GM21576 (cell line): Measurements from ENCODE around the gene SETBP1.

Experiments used
- ATAC-seq: cut with Tn5 transposase; IDR thresholded peaks from one replicate; pipeline ENCODE4 v1.9.1; 2021; ENCODE audit warnings: mild to moderate bottlenecking, moderate library complexity; ENCODE audit not compliant: unreplicated experiment

Gene SETBP1

GRCh38 chr18:44921974-44922373, 241.3 kb downstream of the SETBP1 start:
- no peak for ATAC-seq

DNA sequence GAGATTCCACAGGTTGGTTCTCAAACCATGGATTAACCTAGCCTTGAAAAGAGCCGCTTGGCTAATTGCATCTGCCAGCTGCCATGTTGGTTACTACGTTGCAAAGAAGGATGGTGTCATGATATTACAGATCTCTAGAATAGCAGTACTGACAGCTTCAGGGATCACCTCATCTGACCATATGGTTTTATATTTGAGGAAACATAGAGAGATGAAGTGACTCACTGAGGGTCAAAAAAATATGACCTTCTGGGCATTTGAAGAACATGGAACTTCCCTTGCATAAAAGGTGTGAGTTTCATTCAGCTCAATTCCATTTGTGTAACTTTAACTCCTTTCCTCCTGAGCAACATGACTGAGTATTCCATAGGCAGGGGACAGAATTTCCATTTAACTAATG, 242.3 kb downstream of the SETBP1 start:
- no peak for ATAC-seq

DNA sequence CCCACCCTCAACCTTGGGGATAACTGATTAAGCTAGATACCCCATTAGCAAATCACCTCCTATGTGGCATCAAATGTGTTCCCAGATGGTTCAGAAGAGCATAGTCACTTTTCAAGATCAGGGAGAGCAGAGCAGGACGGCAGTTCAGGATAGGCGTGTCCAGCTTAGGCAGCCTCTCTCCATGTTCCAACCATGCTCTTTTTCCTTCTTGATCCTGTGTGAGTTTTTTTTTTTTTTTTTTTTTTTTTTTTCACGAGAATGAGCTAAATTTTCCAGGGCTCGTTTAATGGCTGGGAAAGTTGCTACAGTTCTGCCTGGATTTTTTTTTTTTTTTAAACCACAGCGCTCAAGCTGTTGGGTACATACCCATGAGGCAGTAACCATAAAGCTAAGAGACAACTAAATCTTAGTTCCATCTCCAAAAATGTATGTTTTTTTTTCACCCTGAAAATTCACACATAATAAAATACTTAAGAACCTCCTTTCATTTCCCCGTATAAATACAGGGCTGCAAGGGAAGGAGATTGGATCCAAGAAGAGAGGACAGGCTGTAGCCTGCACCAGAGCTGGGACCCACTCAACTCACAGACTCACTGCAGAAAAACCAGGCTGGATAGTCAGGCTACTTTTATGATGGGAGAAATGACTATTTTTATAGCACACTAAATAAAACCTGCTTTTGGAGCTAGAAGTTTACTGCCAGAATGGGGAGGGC, 244.3 kb downstream of the SETBP1 start:
- no peak for ATAC-seq

- ATAC-seq, result no peak
Observed at GRCh38 chr18:44927127-44927849, 246.6 kb downstream of the SETBP1 start.

DNA sequence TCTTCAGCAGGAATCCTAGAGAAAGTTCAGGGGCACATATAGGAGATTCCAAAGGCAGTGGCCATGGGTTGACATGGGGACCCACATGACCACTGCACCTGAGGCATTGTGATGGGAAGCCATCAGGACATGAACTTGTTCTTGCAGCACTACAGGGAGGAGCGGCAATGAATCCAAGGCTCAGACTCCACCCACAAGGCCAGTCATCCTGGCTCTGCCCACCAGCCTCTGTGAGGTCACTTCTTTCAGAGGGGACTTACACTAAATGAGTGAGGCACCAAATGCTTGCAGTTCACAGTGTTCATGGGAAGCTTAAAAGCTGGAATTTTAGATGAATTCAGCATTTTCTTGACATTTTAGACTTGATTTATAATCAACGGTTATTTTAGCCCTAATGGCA, 254.2 kb downstream of the SETBP1 start:
- no peak for ATAC-seq

GRCh38 chr18:44935455-44935854, 254.8 kb downstream of the SETBP1 start:
- no peak for ATAC-seq

DNA sequence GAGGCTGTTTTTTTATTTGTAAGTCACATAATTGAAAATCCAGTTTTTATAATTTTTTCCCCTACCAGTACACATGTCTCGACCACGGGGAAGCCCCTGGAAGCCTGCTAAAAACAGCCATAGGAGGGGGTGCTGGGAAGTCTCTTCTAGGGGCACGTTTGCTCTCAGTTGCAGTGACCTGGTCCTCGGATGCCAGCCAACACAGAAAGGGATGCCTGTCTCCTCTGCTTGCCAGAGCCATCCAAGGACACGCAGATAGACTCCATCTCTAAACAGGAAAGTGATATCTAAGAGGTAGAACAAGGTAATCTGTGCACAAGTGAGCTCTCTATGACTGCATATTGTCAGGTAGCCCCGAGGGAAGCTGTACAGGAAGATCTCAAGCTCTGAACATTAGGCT, 255.8 kb downstream of the SETBP1 start:
- no peak for ATAC-seq

- ATAC-seq, result no peak
Observed at GRCh38 chr18:44937960-44938719, 257.5 kb downstream of the SETBP1 start.

- ATAC-seq, result no peak
Observed at GRCh38 chr18:44938720-44939665, 258.3 kb downstream of the SETBP1 start.

DNA sequence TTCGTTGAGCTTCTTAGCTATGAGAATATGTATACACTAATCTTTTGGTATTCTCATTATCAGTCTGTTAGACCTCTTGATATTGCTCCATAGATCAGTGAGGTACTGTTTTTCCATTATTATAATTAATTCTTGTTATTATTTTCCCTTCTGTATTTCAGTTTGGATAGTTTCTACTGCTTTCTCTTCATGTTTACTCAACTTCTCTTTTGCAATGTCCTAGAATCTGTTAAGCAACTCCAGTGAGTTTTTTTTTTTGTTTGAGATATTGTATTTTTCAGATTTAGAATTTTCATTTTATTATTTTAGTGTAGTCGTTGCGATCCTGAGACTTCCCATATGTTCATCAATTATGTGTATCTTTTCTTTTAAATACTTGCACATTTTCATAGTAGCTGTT, 260.8 kb downstream of the SETBP1 start:
- ATAC-seq, result no peak

DNA sequence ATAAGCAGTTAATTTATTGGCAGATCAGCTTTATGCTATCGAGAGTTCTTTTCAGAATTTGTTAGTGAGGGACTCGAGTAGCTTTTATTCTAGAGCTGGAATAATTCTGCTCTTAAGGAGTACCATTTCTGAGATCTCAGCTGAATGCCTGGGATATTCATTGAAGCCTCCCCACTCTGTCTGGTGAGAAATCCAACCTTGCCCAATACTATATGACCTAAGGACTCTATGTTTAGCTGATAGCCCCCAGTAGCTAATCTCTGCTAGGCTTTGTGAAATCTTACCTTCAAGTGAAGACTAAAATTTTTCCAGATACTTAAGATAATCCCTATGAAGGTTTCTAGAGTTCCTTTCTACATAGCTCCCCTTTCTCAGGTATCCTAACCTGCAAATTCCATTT, 261.4 kb downstream of the SETBP1 start:
- ATAC-seq, result no peak

DNA sequence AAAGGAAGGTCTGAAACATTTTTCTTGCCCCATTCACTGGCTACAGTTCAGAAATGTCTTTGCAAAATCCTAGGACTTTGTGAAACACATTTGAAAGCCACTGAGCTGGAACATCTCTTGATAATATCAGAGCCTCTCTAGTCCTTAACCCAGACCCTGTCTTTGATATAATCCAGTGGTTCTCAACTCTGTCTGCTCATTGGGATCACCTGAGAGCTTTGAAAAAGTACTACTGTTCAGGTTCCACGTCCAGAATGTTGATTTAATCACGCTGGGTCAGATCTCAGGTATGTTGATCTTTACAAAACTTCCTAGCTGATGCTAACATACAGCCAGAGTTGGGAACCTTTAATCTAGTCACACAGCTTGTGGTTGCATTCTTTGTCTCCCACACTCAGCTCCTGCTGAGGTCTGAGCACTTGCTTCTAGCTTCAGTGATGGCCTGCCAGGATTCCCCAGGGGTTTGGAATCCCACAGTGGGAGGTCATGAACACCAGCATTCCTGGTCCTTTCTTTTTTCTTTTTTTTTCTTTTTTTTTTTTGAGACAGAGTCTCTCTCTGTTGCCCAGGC, 262.7 kb downstream of the SETBP1 start:
- no peak for ATAC-seq

DNA sequence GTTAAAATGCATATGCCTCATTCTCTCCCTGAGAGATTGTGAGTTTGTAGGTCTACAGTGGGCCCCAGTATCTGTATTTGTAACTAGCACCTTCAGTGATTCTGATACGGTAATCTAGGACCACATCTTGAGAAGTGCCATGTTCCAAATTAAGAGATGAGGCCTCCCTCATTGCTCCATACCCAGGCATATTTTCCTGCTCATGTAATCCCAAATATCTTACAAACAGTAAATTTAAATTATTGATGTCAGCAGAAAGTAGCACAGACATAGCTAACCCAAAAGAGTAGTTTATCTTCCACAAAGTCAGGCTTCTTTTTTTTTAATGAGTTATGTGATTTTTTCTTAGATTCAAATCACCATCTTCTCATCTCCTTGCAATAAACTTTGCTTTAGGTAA, 263.8 kb downstream of the SETBP1 start:
- no peak for ATAC-seq

GRCh38 chr18:44945888-44946401, 265.3 kb downstream of the SETBP1 start:
- ATAC-seq, result no peak

- no peak for ATAC-seq
Observed at GRCh38 chr18:44946529-44947113, 265.9 kb downstream of the SETBP1 start.

DNA sequence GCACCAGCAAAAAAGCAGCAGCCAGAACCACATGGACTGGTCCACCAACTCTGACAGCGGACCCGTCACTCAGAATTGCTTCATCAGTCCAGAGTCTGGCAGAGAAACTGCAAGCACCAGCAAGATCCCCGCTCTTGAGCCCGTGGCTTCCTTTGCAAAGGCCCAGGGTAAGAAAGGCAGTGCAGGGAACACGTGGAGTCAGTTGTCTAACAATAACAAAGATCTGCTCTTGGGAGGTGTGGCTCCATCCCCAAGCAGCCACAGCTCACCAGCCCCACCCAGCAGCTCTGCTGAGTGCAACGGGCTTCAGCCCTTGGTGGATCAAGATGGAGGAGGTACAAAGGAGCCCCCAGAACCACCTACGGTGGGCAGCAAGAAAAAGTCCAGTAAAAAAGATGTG, 269.3 kb downstream of the SETBP1 start:
- no peak for ATAC-seq

GRCh38 chr18:44950685-44951195, 270.1 kb downstream of the SETBP1 start:
- no peak for ATAC-seq

DNA sequence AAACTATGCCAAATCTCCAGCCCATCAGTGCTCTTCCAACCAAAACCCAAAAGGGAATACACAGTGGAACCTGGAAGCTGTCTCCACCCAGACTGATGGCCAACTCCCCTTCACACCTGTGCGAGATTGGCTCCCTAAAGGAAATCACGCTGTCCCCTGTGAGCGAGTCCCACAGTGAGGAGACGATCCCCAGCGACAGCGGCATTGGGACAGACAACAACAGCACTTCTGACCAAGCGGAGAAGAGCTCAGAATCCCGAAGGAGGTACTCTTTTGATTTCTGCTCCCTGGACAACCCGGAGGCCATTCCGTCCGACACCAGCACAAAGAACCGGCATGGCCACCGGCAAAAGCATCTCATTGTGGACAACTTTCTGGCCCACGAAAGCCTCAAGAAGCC, 271.1 kb downstream of the SETBP1 start:
- ATAC-seq, result no peak

GRCh38 chr18:44954257-44954656, 273.6 kb downstream of the SETBP1 start:
- ATAC-seq, result no peak

DNA sequence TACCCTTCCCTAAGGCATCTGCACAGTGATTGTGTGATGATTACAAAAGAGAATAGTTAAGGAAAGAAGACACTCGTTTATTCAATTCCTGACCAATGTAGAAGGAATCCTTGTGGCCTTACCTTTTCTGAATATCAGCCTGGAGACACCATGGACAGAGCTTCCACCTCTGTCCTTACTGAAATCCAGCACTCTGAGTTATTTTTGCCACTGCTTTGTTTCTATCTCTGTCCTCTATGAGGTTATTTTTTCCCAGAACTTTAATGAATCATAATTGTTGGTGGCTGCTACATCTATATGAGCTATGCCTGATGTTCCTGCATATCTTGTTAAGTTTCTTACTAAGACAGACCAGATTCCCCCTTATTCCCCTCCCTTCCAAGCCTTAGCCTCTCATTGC, 275.1 kb downstream of the SETBP1 start:
- no peak for ATAC-seq
